Type B pancreatic cell (in vitro differentiated cells): ENCODE data around the gene PDXK. TPM values are rescaled to one million over a fixed set of nuclear protein-coding genes. Genes with fewer than 3 reads are reported as not detected.

Experiments
- DNase-seq: peaks from one replicate; pipeline ENCODE4 v3.0.0; 2021; ENCODE audit warnings: mixed read lengths; ENCODE audit not compliant: unreplicated experiment; ENCODE audit errors: extremely low spot score
- H3K27ac Mint-ChIP-seq: 2 replicates; pipeline ENCODE4 v1.8.0; 2021; ENCODE audit warnings: mild to moderate bottlenecking, mixed read lengths
- H3K27me3 Mint-ChIP-seq: 2 replicates; pipeline ENCODE4 v1.8.0; 2021; ENCODE audit warnings: mixed read lengths
- H3K36me3 Mint-ChIP-seq: 2 replicates; pipeline ENCODE4 v1.8.0; 2021; ENCODE audit warnings: mixed read lengths
- H3K4me1 Mint-ChIP-seq: one replicate; pipeline ENCODE4 v1.8.0; 2021; ENCODE audit warnings: mixed read lengths; ENCODE audit not compliant: unreplicated experiment
- H3K4me3 Mint-ChIP-seq: 2 replicates; pipeline ENCODE4 v1.8.0; 2021; ENCODE audit warnings: mild to moderate bottlenecking, mixed read lengths
- H3K9me3 Mint-ChIP-seq: 2 replicates; pipeline ENCODE4 v1.8.0; 2021; ENCODE audit warnings: mixed read lengths
- total RNA-seq: library from RNA; stranded (reverse); gene quantifications from 2 replicates; pipeline ENCODE4 v1.2.1, GENCODE V29; 2021; ENCODE audit warnings: low replicate concordance
- TF ChIP-seq, protein P1 (sequence below): fragments of 200-600 bp; sonication (generic); conservative IDR thresholded peaks from 2 replicates; pipeline ENCODE4 v1.5.0; 2021; ENCODE audit warnings: antibody characterized with exemption, mild to moderate bottlenecking

Gene PDXK
- total RNA-seq, 1 donor from 2014 or later = 94.4 TPM

- Mint-ChIP-seq H3K4me1 (no peaks in the 10 kb centered on the region), H3K9me3 (no peaks in the 10 kb centered on the region), H3K27me3 (no peaks in the 10 kb centered on the region), H3K4me3 (no peak overlapping the region), H3K36me3 (peaks cover 15% of the 10 kb centered on the region), H3K27ac (no peak overlapping the region)
- DNase-seq = no peak
- TF ChIP-seq, protein P1, sequence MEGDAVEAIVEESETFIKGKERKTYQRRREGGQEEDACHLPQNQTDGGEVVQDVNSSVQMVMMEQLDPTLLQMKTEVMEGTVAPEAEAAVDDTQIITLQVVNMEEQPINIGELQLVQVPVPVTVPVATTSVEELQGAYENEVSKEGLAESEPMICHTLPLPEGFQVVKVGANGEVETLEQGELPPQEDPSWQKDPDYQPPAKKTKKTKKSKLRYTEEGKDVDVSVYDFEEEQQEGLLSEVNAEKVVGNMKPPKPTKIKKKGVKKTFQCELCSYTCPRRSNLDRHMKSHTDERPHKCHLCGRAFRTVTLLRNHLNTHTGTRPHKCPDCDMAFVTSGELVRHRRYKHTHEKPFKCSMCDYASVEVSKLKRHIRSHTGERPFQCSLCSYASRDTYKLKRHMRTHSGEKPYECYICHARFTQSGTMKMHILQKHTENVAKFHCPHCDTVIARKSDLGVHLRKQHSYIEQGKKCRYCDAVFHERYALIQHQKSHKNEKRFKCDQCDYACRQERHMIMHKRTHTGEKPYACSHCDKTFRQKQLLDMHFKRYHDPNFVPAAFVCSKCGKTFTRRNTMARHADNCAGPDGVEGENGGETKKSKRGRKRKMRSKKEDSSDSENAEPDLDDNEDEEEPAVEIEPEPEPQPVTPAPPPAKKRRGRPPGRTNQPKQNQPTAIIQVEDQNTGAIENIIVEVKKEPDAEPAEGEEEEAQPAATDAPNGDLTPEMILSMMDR = no peak
These were observed 29.2 kb upstream of the PDXK start for GRCh38 chr21:43689556-43690337.

- no peaks in the 10 kb centered on the region for H3K27me3 Mint-ChIP-seq
These were observed 28.6 kb upstream of the PDXK start for GRCh38 chr21:43690346-43690745.

DNA sequence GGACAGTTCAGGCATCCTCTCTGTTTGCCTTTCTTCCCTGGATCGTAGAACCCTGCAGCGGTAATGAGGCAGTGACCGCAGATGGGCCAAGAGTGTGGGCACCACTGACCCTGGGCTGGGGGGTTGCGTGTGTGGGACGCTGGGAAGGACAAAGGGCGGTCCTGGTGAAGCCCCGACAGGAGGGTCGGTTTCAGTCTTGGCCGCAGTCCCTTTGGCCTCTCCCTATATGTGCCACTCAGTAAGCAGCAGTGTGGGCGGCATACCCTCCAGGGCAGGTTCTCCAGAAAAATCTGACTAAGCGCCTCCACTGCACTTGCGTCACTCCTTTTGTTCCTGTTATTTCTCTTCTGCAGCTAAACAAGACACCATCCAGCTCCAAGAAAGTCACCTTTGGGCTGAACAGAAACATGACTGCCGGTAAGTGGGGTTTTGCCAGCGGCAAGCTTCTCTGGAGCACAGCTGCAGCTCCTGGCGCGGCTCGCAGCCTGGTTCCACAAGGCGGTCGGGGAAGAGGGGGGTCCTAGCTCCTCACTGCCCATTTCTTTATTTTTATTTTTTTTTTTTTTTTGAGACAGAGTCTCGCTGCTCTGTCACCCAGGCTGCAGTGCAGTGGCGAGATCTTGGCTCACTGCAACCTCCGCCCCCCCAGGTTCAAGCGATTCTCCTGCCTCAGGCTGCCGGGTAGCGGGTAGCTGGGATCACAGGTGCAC lies 27.7 kb upstream of the PDXK start:
- no peak for DNase-seq
- H3K27me3 Mint-ChIP-seq = no peaks in the 10 kb centered on the region
- no peaks in the 10 kb centered on the region for H3K9me3 Mint-ChIP-seq
- no peaks in the 10 kb centered on the region for H3K4me1 Mint-ChIP-seq
- no peak overlapping the region for H3K4me3 Mint-ChIP-seq
- TF ChIP-seq, protein P1 = no peak
- H3K27ac Mint-ChIP-seq = peak overlapping the region; percentile 8
- H3K36me3 Mint-ChIP-seq = peaks cover 16% of the 10 kb centered on the region

More at GRCh38 chr21:43690346-43690745, 28.6 kb upstream of the PDXK start:
- DNase-seq = no peak
- Mint-ChIP-seq H3K27ac (peak overlapping the region; percentile 8), H3K4me1 (no peaks in the 10 kb centered on the region), H3K9me3 (no peaks in the 10 kb centered on the region), H3K4me3 (no peak overlapping the region), H3K36me3 (peaks cover 12% of the 10 kb centered on the region)
- TF ChIP-seq, protein P1 = no peak

DNA sequence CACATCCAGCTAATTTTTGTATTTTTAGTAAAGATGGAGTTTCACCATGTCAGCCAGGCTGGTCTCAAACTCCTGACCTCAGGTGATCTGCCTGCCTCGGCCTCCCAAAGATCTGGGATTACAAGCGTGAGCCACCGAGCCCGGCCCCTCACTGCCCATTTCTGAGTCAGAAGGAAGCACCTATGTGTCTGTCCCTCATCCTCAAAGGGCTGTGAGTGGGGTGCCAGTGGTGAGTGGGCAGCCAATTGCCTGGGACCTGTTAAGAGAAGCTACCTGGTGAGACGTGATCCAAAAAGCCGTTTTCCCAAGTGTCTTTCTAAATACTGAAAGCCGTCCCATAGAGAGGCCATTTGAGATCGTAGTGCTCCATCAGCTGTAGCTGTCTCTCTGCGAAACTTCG lies 27.1 kb upstream of the PDXK start:
- peaks cover 16% of the 10 kb centered on the region for H3K36me3 Mint-ChIP-seq
- TF ChIP-seq, protein P1 = no peak
- no peak for DNase-seq
- H3K9me3 Mint-ChIP-seq = no peaks in the 10 kb centered on the region
- no peak overlapping the region for H3K27ac Mint-ChIP-seq
- H3K4me3 Mint-ChIP-seq = no peak overlapping the region
- H3K27me3 Mint-ChIP-seq = no peaks in the 10 kb centered on the region
- H3K4me1 Mint-ChIP-seq = no peaks in the 10 kb centered on the region

- H3K27ac Mint-ChIP-seq = no peak overlapping the region
- TF ChIP-seq, protein P1 = no peak
- H3K36me3 Mint-ChIP-seq = peaks cover 12% of the 10 kb centered on the region
- no peaks in the 10 kb centered on the region for H3K27me3 Mint-ChIP-seq
- DNase-seq = no peak
- H3K9me3 Mint-ChIP-seq = no peaks in the 10 kb centered on the region
- no peak overlapping the region for H3K4me3 Mint-ChIP-seq
- H3K4me1 Mint-ChIP-seq = no peaks in the 10 kb centered on the region
These were observed 26.0 kb upstream of the PDXK start for GRCh38 chr21:43692949-43693348.
